HuH-7 (cell line): ENCODE measurements around the gene ALDH1B1.
"Not testable (repeated sequence)": the region's sequence is repeated elsewhere in the genome, so short reads cannot be mapped to it uniquely, and the experiment has no call there.

Source experiments
- DNase-seq: peaks from one replicate; pipeline ENCODE4 v3.0.0; 2011; ENCODE audit warnings: low spot score

The ALDH1B1 gene

GRCh38 chr9:38361473-38361850 lies 31.0 kb upstream of the ALDH1B1 start:
- no peak for DNase-seq

GRCh38 chr9:38362852-38363588 lies 29.5 kb upstream of the ALDH1B1 start:
- DNase-seq = peak; percentile 23

- DNase-seq = no peak
These were observed 28.9 kb upstream of the ALDH1B1 start for GRCh38 chr9:38363589-38363925.

- no peak for DNase-seq
These were observed 24.6 kb upstream of the ALDH1B1 start for GRCh38 chr9:38367898-38368297.

DNA sequence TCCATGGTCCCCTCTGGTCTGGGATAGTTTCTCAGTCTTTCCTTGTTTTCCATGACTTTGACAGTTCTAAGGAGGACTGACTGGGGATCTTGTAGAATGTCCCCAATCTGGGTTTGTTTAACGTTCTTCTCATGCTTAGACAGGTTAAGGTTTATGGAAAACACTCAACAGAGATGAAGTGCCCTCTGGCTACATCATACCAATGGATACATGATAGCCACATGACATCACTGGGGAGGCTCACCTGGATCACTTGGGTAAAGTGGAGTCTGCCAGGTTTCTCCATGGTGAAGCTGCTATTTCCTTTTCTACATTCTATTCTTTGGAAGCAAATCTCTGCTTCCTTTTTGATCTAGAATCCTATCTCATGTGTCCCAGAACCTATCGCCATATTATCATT lies 23.8 kb upstream of the ALDH1B1 start:
- DNase-seq = no peak

DNA sequence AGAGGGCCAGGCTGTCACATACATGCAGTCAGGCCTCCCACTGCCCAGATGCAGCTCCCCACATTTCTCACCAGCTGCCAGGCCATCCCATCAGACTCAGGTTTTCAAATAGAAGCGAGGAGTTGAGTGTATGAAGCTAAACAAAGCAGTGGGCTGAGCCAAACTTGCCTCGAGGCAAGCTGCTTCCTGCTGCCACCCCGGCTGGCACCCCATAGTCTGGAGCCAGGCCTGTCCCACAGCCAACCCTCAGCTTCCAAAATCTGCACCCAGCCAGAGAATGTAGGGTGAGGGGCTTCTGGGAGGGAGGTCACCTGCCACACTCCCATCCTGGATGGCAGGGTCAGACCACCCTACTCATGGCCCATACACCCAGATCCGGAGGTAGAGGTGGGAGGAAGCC lies 22.3 kb upstream of the ALDH1B1 start:
- DNase-seq = no peak

DNA sequence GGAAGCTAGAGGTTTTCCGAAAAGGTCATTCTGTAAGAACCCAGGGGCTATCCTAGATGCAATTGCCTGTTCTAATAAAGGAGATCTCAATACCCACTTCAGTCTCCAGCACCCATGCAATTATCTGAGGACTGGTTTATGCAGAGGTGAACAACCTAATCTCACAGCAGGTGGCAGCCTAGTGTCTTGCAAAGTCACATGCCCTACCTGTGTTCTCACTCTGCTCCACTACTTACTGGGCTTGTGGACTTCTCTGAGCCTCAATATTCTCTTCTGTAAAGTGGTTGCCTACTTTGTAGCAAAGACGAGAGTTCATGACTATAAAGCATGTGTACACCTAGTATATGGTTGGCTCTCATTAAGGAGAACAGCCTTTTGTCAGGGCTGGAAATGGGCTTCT lies 21.0 kb upstream of the ALDH1B1 start:
- DNase-seq = peak; percentile 56

DNA sequence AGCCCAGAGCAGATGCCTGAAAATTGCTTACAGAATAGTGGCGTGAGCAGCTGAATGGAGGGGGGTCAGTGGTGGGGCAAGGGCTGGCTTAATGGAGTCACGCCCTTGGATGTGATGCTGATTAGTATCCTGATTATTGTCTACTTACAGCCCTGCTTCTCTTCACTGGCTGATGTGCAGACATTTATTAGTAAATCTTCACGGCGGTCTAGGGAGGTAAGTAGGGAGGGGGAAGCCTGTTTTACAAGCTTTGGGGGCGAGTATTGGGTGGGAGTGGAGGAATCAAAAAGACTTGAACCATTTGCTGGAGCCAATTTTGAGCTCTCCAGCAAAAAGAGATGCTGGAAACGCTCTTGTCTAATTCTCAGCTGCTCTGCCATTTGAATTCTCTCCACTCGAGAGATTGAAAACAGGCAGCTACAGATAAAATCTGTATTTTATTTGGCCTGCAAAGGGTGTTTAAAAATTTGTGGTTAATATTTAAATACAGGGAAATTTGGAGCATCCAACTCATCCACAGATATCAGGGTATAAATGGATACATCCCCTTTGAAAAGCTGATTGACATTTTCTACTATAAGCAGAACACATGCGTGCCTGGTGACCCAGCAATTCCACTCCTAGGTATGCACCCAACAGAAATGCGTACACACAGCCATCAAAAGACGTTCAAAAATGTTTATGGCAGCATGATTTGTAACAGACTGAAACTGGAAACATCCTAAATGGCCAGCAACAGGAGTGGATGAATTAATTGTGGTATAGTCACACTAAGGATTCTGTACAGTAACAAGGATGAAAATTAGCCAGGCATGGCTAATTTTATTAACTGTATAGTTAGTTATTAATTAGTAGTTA lies 19.5 kb upstream of the ALDH1B1 start:
- no peak for DNase-seq

DNA sequence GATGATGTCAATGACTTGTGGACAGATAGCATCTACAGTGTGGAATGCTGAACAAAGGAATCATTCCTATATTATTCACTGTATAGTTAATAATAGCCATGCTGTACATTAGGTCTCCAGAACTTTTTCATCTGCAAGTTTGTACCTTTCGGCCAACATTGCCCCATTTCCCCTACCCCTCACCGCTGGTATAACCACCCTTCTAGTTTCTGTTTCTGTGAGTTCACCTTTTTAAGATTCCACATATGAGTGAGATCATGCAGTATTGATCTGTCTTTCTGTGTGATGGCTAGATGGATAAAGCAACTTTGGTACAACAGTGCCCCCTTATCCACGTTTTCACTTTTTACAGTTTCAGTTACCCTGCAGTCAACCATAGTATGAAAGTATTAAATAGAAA lies 18.8 kb upstream of the ALDH1B1 start:
- DNase-seq = no peak

DNA sequence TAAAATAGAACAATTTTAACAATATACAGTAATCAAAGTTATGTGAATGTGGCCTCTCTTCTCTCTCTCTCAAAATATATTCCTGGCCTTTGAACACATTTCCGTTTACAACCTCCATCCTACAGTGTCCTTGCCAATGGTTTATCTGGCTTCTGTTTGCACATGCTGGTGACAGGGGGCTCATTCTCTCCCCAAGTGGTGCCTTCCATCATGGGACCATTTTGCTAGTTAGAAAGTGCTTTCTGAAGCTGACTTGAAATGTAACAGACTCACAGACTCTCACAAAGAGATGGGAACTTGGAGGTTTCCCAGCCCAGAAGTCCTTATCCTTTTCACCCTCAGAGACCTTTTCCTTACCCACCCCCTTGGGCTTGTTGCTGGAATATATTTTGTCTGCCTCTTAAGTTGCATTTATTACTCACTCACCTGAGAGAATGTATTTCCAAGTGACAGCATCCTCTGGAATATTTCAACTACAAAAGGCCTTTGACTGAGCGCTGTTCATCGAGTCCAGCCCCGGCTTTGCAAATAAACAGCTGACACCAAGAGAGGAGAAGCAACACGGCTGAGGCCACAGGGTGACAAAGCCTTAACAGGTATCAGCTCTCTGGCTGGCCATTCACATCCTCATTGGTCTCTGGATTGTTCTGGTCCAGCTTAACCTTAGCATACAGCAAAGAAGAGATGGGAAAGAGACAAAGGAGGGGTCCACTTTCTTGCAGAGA lies 17.5 kb upstream of the ALDH1B1 start:
- no peak for DNase-seq

DNA sequence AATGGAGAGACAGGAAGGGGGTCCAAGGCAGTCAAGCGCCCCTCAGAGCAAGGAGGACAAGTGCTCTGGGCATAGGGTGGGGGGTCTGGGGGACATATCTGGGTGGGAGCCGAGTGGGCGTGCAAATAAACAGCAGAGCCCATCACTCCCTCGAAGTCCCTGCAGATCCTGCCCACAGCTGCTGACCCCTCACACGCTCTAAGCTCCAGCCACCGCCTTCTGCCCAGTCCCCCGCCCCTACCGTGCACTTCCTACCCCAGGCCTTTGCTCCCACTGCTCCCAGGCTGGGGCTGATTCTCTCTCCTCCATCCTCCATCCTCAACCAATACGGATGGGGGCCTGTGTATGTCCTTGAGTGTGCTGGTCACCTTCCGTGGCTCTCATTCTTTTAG lies 16.9 kb upstream of the ALDH1B1 start:
- DNase-seq = no peak

DNA sequence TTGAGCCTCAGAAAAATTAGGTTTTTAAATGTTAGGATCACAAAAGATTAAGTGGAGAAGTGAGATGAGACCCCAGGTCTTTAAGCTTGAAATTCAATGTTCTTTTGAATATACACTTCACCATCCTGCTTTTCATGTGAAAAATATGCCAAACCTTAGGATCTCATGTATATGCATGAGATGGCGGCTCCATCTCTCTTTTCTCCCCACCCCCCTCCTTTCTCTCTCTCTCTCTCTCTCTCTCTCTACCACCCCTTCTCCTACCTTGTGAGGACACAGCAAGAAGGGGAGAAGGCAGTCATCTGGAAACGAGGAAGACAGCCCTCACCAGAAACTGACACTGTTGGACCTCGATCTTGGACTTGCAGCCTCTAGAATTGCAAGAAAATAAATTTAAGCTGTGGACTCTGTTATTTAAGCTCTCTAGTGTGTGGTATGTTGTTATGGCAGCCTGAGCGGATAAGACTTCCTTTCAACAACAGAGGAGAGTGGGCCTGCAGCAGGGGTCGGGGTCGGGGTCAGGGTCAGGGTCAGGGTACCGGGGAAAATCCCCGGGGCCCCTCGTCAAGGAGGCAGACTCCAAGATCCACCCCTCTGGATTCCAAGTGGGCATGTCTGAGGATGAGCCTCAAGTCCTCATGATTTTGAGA lies 16.4 kb upstream of the ALDH1B1 start:
- DNase-seq = no peak

- not testable (repeated sequence) for DNase-seq
These were observed 15.0 kb upstream of the ALDH1B1 start for GRCh38 chr9:38377336-38378083.

DNA sequence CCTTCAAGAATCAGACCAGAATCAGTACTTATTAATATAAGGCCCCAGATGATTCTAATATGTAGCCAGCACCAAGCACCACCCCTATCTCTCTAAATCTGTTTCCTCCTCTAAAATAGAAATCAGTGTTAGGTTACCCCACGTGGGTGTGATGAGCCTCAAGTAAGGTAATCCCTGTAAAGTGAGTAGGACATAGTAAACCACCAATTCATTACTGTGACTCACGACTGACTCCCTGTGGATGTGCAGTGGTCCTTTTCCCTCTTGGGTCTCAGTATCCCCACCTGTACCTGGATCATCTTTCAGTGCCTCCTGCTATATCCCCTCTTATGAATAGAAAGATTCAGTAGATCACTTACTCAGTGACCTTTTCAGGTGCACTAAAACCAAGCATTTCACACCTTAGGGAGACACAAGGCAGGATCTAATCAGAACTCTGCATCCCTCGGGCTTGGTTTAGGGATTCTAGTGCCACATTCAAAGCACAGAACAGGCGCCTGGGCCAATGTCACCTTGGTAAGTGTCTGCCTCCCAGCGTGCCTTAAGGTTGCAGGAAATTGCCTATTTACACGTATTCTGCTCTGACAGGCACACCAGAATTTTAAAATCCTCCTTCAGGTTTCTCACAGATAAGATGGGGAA lies 12.2 kb upstream of the ALDH1B1 start:
- DNase-seq = no peak

GRCh38 chr9:38380872-38381534 lies 11.5 kb upstream of the ALDH1B1 start:
- peak; percentile 44 for DNase-seq

GRCh38 chr9:38382141-38382540 lies 10.4 kb upstream of the ALDH1B1 start:
- no peak for DNase-seq

DNA sequence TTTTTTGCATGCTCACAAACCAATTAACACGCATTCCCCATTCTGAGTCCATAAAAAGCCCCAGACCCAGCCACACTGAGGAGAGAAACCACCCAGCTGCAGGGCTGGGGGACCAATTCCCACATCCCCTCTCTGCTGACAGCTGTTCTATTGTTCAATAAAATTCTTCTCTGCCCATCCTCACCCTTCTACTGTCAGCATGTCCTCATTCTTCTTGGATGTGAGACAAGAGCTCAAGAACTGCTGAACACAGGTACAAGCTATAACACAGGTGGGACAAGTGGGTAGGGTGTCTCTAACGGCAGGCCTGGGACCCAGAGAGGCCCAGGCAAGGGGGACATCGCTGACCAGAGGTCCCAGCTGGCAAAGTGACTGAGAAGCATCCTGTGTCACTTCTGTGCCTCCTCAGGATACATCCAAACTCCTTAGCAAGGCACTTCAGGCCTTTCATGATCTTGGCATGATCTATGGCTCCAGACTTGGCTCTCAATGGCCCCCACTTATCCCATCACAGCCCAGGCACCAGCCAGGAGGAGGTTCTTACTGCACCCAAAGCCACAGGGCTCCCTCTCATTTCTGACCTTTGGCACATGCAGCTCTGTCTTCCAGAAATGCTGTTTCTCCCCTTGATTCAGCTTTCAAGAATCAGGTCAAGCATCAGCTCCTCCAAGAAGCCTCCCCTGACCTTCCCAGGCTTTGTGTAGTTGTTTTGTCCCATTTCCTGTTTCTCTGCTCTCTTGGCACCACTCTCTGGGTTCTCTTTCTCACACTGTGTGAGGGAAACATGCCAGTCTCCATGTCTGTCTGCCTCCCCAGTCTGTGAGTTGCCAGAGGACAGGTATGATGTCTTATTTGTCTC lies 7.3 kb upstream of the ALDH1B1 start:
- DNase-seq = no peak

GRCh38 chr9:38385896-38386295 lies 6.6 kb upstream of the ALDH1B1 start:
- DNase-seq = no peak

DNA sequence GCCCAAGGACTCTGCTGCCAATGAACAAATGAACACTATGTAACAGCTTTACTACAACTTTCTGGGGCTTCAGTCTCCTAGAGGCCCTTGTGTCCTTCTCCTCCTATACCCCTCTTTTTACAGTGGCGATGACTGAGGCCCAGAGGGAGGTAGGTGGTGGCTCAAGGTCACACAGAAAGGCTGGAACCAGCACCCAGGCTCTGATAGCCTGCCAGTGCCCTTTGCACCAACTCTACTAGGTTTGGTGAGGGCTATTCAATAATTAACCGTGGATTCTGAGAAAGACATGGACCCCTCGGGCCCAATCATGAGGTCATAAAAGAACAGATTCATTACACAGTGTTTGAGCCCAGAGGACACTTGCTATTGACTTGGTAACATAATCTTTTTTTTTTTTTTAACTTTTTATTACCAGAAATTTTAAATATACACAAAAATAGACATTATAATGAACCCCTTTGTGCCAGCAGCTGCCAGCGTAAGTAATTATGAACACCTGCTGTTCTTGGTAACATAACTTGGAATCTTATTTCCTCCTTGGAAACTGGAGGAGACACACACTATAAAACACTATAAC lies 6.1 kb upstream of the ALDH1B1 start:
- DNase-seq = no peak
